22Rv1 (cell line): ENCODE results near the gene TNRC18.

Source experiments
- CTCF ChIP-seq: fragments of 450-650 bp; IDR thresholded peaks from 2 replicates; pipeline ENCODE4 v1.5.1; 2017; ENCODE audit warnings: mild to moderate bottlenecking
- ZFX ChIP-seq: fragments of 450-650 bp; IDR thresholded peaks from 2 replicates; pipeline ENCODE4 v1.6.1; 2017; ENCODE audit warnings: antibody characterized with exemption, borderline replicate concordance

GRCh38 chr7:5395246-5395645 lies 28.4 kb downstream of the TNRC18 start:
- TF ChIP-seq CTCF (no peak), ZFX (no peak)
